Liver (tissue), 9 donors: ENCODE measurements around the gene SPOUT1. TPM values are rescaled to one million over a fixed set of nuclear protein-coding genes. Genes with fewer than 3 reads are reported as not detected.

Source experiments
- DNase-seq: peaks from one replicate; pipeline ENCODE4 v3.0.0-alpha.2; 2017; ENCODE audit warnings: low spot score
- H3K27ac ChIP-seq, 2 donors: one replicate each; pipeline ENCODE4 v1.7.0; 2013; ENCODE audit warnings: inconsistent platforms in 2 of 2, low read length in 2 of 2, control low read depth in 1 of 2, low read depth in 1 of 2, mild to moderate bottlenecking in 1 of 2
- H3K27me3 ChIP-seq, 4 donors: one replicate each; pipeline versions ENCODE4 v1.6.1 to v1.7.0; 2013; ENCODE audit warnings: low read length in 3 of 4, inconsistent platforms in 1 of 4, mild to moderate bottlenecking in 1 of 4, moderate library complexity in 1 of 4; ENCODE audit not compliant: control insufficient read depth in 4 of 4, insufficient read depth in 4 of 4
- H3K36me3 ChIP-seq, 4 donors: one replicate each; pipeline versions ENCODE4 v1.6.1 to v1.7.0; 2013; ENCODE audit warnings: low read length in 3 of 4, mild to moderate bottlenecking in 3 of 4, low read depth in 1 of 4, moderate library complexity in 1 of 4; ENCODE audit not compliant: control insufficient read depth in 4 of 4, insufficient read depth in 3 of 4
- H3K4me1 ChIP-seq, 4 donors: one replicate each; pipeline versions ENCODE4 v1.6.1 to v1.7.0; 2013; ENCODE audit warnings: low read length in 3 of 4, mild to moderate bottlenecking in 3 of 4, moderate library complexity in 1 of 4; ENCODE audit not compliant: control insufficient read depth in 4 of 4, insufficient read depth in 4 of 4
- H3K4me3 ChIP-seq, 3 donors: one replicate each; pipeline versions ENCODE4 v1.6.1 to v1.7.0; 2013; ENCODE audit warnings: low read length in 3 of 3, control low read depth in 1 of 3, low read depth in 1 of 3, mild to moderate bottlenecking in 1 of 3
- H3K9ac ChIP-seq, 2 donors: one replicate each; pipeline ENCODE4 v1.7.0; 2013; ENCODE audit warnings: low read length in 2 of 2, mild to moderate bottlenecking in 2 of 2, moderate library complexity in 2 of 2, control low read depth in 1 of 2, low read depth in 1 of 2
- H3K9me3 ChIP-seq, 4 donors: one replicate each; pipeline versions ENCODE4 v1.6.1 to v1.7.0; 2013; ENCODE audit warnings: low read length in 3 of 4; ENCODE audit not compliant: control insufficient read depth in 4 of 4
- EGR1 ChIP-seq, 2 donors: IDR thresholded peaks; 2 replicates each; pipeline ENCODE4 v1.6.1; 2016 to 2018; ENCODE audit warnings: antibody characterized with exemption in 2 of 2, low read depth in 2 of 2
- FOXA1 ChIP-seq: IDR thresholded peaks from 2 replicates; pipeline ENCODE4 v1.6.1; 2016; ENCODE audit warnings: antibody characterized with exemption
- FOXA2 ChIP-seq: IDR thresholded peaks from 2 replicates; pipeline ENCODE4 v1.6.1; 2016; ENCODE audit warnings: antibody characterized with exemption
- GABPA ChIP-seq, 2 donors: IDR thresholded peaks in 1 of 2; conservative IDR thresholded peaks in 1 of 2; 2 replicates each; pipeline ENCODE4 v1.6.1; 2016; ENCODE audit warnings: antibody characterized with exemption in 2 of 2, mild to moderate bottlenecking in 1 of 2, moderate library complexity in 1 of 2
- HNF4A ChIP-seq, 2 donors: conservative IDR thresholded peaks; 2 replicates each; pipeline ENCODE4 v1.6.1; 2016; ENCODE audit warnings: antibody characterized with exemption in 2 of 2, mild to moderate bottlenecking in 2 of 2
- HNF4G ChIP-seq: IDR thresholded peaks from 2 replicates; pipeline ENCODE4 v1.6.1; 2016; ENCODE audit warnings: antibody characterized with exemption
- JUND ChIP-seq, 2 donors: IDR thresholded peaks; 2 replicates each; pipeline ENCODE4 v1.6.1; 2016; ENCODE audit warnings: antibody characterized with exemption in 2 of 2
- NR2F2 ChIP-seq: IDR thresholded peaks from 2 replicates; pipeline ENCODE4 v1.6.1; 2016; ENCODE audit warnings: antibody characterized with exemption
- RXRA ChIP-seq, 2 donors: IDR thresholded peaks; 2 replicates each; pipeline ENCODE4 v1.6.1; 2017 to 2018; ENCODE audit warnings: antibody characterized with exemption in 2 of 2, mild to moderate bottlenecking in 1 of 2
- TAF1 ChIP-seq: conservative IDR thresholded peaks from 2 replicates; pipeline ENCODE4 v1.6.1; 2016; ENCODE audit warnings: antibody characterized with exemption, mild to moderate bottlenecking
- WGBS: extraction: QIAGEN DNeasy Blood & Tissue Kit; methylation state at CpG from one replicate; pipeline ENCODE4 v1.1.7; 2013; 5-methylcytosine and 5-hydroxymethylcytosine counted together
- polyA plus RNA-seq, 2 donors: library from polyadenylated mRNA; stranded (reverse) in 1 of 2; unstranded in 1 of 2; fragments of 200-250 nt in 1 of 2; fragments of >200 nt in 1 of 2; fragmentation: Nextera tagmentation in 1 of 2; extraction: Ambion mirVana in 1 of 2; gene quantifications; one replicate each; pipeline versions ENCODE4 v1.2.1 to v1.2.3, GENCODE V29; 2013 to 2015
- total RNA-seq, 2 donors: library from RNA; depleted of rRNA; stranded (reverse); fragments of >200 nt; gene quantifications; one replicate each; pipeline ENCODE4 v1.2.3, GENCODE V29; 2014
- TF ChIP-seq, protein P1 (sequence below): IDR thresholded peaks from 2 replicates; pipeline ENCODE4 v1.6.1; 2016; ENCODE audit warnings: antibody characterized with exemption
- donor health status: healthy.
- donor health status: healthy.
- donor health status: healthy.
- donor health status: healthy.
- donor health status: healthy.

The SPOUT1 gene
- total and polyA plus RNA-seq, 4 donors = 9.0 to 30.1 (median 14.5) TPM

GRCh38 chr9:128823903-128824406 is 5.6 kb downstream of the SPOUT1 start:
- H3K36me3 ChIP-seq = peaks cover 0 to 42% (median 15%) of the 10 kb centered on the region in 4 donors
- H3K27ac ChIP-seq = no peak overlapping the region
- WGBS = 43% methylated on average over 12 of the region's 12 CpGs
- H3K27me3 ChIP-seq = no peaks in the 10 kb centered on the region
- H3K9ac ChIP-seq = no peak overlapping the region
- H3K4me3 ChIP-seq = no peak overlapping the region
- no peak for DNase-seq
- H3K4me1 ChIP-seq = peaks cover 24 to 48% (median 36%) of the 10 kb centered on the region in 4 donors
- no peaks in the 10 kb centered on the region for H3K9me3 ChIP-seq
- TF ChIP-seq, protein P1, sequence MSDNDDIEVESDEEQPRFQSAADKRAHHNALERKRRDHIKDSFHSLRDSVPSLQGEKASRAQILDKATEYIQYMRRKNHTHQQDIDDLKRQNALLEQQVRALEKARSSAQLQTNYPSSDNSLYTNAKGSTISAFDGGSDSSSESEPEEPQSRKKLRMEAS = no peak
- TF ChIP-seq RXRA (IDR thresholded peaks at IDR 0.05) (peak in 1 of 2 donors; percentile 42), FOXA2 (peak; percentile 11), NR2F2 (no peak), FOXA1 (no peak), JUND (IDR thresholded peaks at IDR 0.05) (no peak), HNF4A (conservative IDR thresholded peaks at IDR 0.05) (peak in 1 of 2 donors; percentile 26)

GRCh38 chr9:128823362-128823902 is 6.2 kb downstream of the SPOUT1 start:
- Histone ChIP-seq H3K27me3 (no peaks in the 10 kb centered on the region), H3K9ac (no peak overlapping the region), H3K4me3 (no peak overlapping the region), H3K27ac (no peak overlapping the region), H3K4me1 (peaks cover 19 to 45% (median 32%) of the 10 kb centered on the region in 4 donors), H3K9me3 (no peaks in the 10 kb centered on the region), H3K36me3 (peaks cover 0 to 42% (median 15%) of the 10 kb centered on the region in 4 donors)
- DNase-seq = no peak
- no peak for TF ChIP-seq FOXA2
- TF ChIP-seq RXRA (IDR thresholded peaks at IDR 0.05) = peak; percentile 44 to 45
- no peak for TF ChIP-seq GABPA (IDR thresholded peaks at IDR 0.05 in 1 of 2, conservative IDR thresholded peaks at IDR 0.05 in 1 of 2)
- TF ChIP-seq HNF4A (conservative IDR thresholded peaks at IDR 0.05) = no peak
- TF ChIP-seq TAF1 = no peak
- TF ChIP-seq EGR1 (IDR thresholded peaks at IDR 0.05; ENCODE audit: low read depth in 2 of 2) = no peak
- TF ChIP-seq HNF4G = no peak
- WGBS = 60% methylated on average over 19 of the region's 19 CpGs

GRCh38 chr9:128822407-128823042 is 7.1 kb downstream of the SPOUT1 start:
- Histone ChIP-seq H3K4me1 (peaks cover 19 to 45% (median 31%) of the 10 kb centered on the region in 4 donors), H3K36me3 (peaks cover 0 to 42% (median 15%) of the 10 kb centered on the region in 4 donors), H3K27ac (no peak overlapping the region), H3K9ac (no peak overlapping the region), H3K9me3 (no peaks in the 10 kb centered on the region), H3K27me3 (no peaks in the 10 kb centered on the region), H3K4me3 (no peak overlapping the region)
- WGBS = 95% methylated on average over 22 of the region's 22 CpGs
- DNase-seq = no peak
- TF ChIP-seq RXRA (IDR thresholded peaks at IDR 0.05) (no peak), HNF4A (conservative IDR thresholded peaks at IDR 0.05) (no peak), GABPA (IDR thresholded peaks at IDR 0.05 in 1 of 2, conservative IDR thresholded peaks at IDR 0.05 in 1 of 2) (no peak), JUND (IDR thresholded peaks at IDR 0.05) (no peak), FOXA2 (no peak), HNF4G (no peak), EGR1 (IDR thresholded peaks at IDR 0.05; ENCODE audit: low read depth in 2 of 2) (no peak)
- TF ChIP-seq, protein P1 = no peak
